ENCODE measurements around the gene PTPRM.

GRCh38 chr18:8381821-8382459 lies 814.8 kb downstream of the PTPRM start:
- TF ChIP-seq POLR2A (IDR thresholded peaks at IDR 0.05) (no peak), CTCF (IDR thresholded peaks at IDR 0.05) (no peak)

Data from sigmoid colon (tissue), 3 donors.